PC-9 (cell line): Measurements from ENCODE around the gene EPB41L3. TPM values are rescaled to one million over a fixed set of nuclear protein-coding genes. Genes with fewer than 3 reads are reported as not detected.

Source experiments
- BruUV-seq: library from RNA; stranded (reverse); fragments of 400-500 nt; replicated peaks from 2 replicates; lab custom pipeline; 2021; lab: Mats Ljungman, UMichigan
- CTCF ChIA-PET: fragments of 300-600 bp; sonication (Branson Sonifier 250); formaldehyde crosslinking; loops from one replicate; lab custom pipeline; 2022; ENCODE audit warnings: antibody characterized with exemption; lab: Charles Lee
- POLR2A ChIA-PET: fragments of 300-600 bp; sonication (Branson Sonifier 250); formaldehyde crosslinking; loops from one replicate; lab custom pipeline; 2022; ENCODE audit warnings: antibody characterized with exemption; ENCODE audit not compliant: unreplicated experiment; lab: Charles Lee
- DNase-seq, 2 experiments: peaks; one replicate each; pipeline versions ENCODE4 v3.0.0 to v3.0.0-alpha.2; 2015 to 2022; ENCODE audit warnings: mixed read lengths in 1 of 2
- H2AFZ ChIP-seq: fragments of 200-600 bp; sonication (generic); 2 replicates; pipeline ENCODE4 v1.8.1; 2017; ENCODE audit warnings: antibody characterized with exemption
- H3F3A ChIP-seq: fragments of 200-600 bp; sonication (generic); 2 replicates; pipeline ENCODE4 v1.8.1; 2017; ENCODE audit warnings: antibody characterized with exemption, mild to moderate bottlenecking, low read depth; ENCODE audit not compliant: insufficient read depth
- H3K27ac ChIP-seq: fragments of 200-600 bp; sonication (generic); 2 replicates; pipeline ENCODE4 v1.6.1; 2016; ENCODE audit warnings: mixed run types
- H3K27me3 ChIP-seq: fragments of 200-600 bp; sonication (generic); 2 replicates; pipeline ENCODE4 v1.6.1; 2016; ENCODE audit warnings: low read depth, mixed run types; ENCODE audit not compliant: insufficient read depth
- H3K36me3 ChIP-seq: fragments of 200-600 bp; sonication (generic); 2 replicates; pipeline ENCODE4 v1.6.1; 2016; ENCODE audit warnings: low read depth, mixed run types
- H3K4me1 ChIP-seq: fragments of 200-600 bp; sonication (generic); replicated peaks from 2 replicates; pipeline ENCODE4 v1.6.1; 2016; ENCODE audit warnings: mixed run types; ENCODE audit not compliant: insufficient read depth
- H3K4me2 ChIP-seq: fragments of 200-600 bp; sonication (generic); 2 replicates; pipeline ENCODE4 v1.6.1; 2017; ENCODE audit warnings: mixed run types
- H3K4me3 ChIP-seq: fragments of 200-600 bp; sonication (generic); 2 replicates; pipeline ENCODE4 v1.6.1; 2016; ENCODE audit warnings: mixed run types
- H3K79me2 ChIP-seq: fragments of 200-600 bp; sonication (generic); 2 replicates; pipeline ENCODE4 v1.6.1; 2017; ENCODE audit warnings: low read depth, mixed run types
- H3K9me2 ChIP-seq: fragments of 200-600 bp; sonication (generic); 2 replicates; pipeline ENCODE4 v1.8.1; 2017; ENCODE audit warnings: mild to moderate bottlenecking; ENCODE audit not compliant: insufficient read depth
- H3K9me3 ChIP-seq: fragments of 200-600 bp; sonication (generic); 2 replicates; pipeline ENCODE4 v1.8.1; 2016; ENCODE audit warnings: low read depth; ENCODE audit not compliant: insufficient read depth
- H4K20me1 ChIP-seq: fragments of 200-600 bp; sonication (generic); 2 replicates; pipeline ENCODE4 v1.8.1; 2017; ENCODE audit not compliant: insufficient read depth
- EZH2 ChIP-seq: fragments of 200-600 bp; sonication (generic); IDR thresholded peaks from 2 replicates; pipeline ENCODE4 v1.8.0; 2017; ENCODE audit warnings: antibody characterized with exemption, low read depth
- intact Hi-C: fragments of 100-400 bp; cut with micrococcal nuclease; formaldehyde crosslinking; loops from one replicate; pipeline ENCODE4 v1.10.0; 2022; ENCODE audit not compliant: unreplicated experiment
- total RNA-seq: library from RNA; stranded (reverse); gene quantifications from 2 replicates; pipeline ENCODE4 v1.2.3, GENCODE V29; 2021
- TF ChIP-seq, protein P1 (sequence below): fragments of 200-600 bp; sonication (generic); conservative IDR thresholded peaks from 2 replicates; pipeline ENCODE4 v1.6.1; 2017; ENCODE audit warnings: mixed run types, antibody characterized with exemption, mild to moderate bottlenecking, moderate library complexity

Gene EPB41L3
- total RNA-seq, 1 experiment from 2014 or later, result not detected

DNA sequence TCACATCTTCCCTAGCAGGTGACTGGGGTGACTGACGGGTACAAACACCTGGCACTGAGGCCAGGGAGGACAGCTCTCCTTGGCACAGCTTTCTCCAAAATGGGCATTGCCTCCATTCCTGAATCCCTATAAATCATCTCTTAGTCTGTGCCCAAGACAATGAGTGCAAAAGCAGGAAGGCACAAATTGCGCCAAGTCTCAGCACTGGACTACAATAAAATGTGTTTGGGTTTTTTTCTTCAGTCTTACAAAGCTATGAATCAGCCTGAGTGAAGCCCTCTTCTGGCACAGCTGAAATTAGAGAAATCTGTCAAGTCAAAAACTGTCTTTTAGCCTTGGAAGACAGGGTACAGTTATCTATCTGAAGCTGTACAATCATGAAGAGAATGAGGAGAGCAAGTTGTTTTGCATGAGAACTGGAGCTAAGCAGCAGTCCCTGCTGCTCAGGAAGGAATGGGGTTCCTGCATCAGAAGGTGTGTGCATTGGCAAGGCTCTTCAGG is 90.8 kb downstream of the EPB41L3 start:
- H3K4me1 ChIP-seq, result no peaks in the 10 kb centered on the region

DNA sequence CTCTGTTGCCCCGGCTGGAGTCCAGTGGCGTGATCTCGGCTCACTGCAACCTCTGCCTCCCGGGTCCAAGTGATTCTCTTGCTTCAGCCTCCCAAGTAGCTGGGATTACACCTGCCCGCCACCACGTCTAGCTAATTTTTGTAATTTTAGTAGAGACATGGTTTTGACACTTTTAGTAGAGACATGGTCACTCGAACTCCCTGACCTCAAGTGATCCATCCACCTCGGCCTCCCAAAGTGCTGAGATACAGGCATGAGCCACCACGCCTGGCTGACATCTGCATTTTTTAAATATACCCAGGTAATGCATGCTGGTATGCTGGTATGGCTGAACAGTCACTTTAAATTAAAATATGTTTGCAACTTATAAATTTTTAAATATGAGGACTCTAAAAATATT is 91.9 kb downstream of the EPB41L3 start:
- BruUV-seq, result no TSS peak
- Histone ChIP-seq H3K4me2 (no peak overlapping the region), H3K4me1 (no peaks in the 10 kb centered on the region), H3K27me3 (peaks cover 18% of the 10 kb centered on the region; the same call in 1 of the 2 replicates), H3K9me3 (no peaks in the 10 kb centered on the region), H3K79me2 (no peaks in the 10 kb centered on the region), H4K20me1 (no peaks in the 10 kb centered on the region; the same call in none of the 2 replicates), H2AFZ (no peak overlapping the region), H3F3A (no peaks in the 10 kb centered on the region), H3K36me3 (no peaks in the 10 kb centered on the region), H3K27ac (no peak overlapping the region), H3K4me3 (no peak overlapping the region), H3K9me2 (no peaks in the 10 kb centered on the region)
- TF ChIP-seq EZH2, result no peak
- TF ChIP-seq, protein P1, sequence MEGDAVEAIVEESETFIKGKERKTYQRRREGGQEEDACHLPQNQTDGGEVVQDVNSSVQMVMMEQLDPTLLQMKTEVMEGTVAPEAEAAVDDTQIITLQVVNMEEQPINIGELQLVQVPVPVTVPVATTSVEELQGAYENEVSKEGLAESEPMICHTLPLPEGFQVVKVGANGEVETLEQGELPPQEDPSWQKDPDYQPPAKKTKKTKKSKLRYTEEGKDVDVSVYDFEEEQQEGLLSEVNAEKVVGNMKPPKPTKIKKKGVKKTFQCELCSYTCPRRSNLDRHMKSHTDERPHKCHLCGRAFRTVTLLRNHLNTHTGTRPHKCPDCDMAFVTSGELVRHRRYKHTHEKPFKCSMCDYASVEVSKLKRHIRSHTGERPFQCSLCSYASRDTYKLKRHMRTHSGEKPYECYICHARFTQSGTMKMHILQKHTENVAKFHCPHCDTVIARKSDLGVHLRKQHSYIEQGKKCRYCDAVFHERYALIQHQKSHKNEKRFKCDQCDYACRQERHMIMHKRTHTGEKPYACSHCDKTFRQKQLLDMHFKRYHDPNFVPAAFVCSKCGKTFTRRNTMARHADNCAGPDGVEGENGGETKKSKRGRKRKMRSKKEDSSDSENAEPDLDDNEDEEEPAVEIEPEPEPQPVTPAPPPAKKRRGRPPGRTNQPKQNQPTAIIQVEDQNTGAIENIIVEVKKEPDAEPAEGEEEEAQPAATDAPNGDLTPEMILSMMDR, result no peak
- no peak for DNase-seq
- POLR2A ChIA-PET, result no interaction called here
- intact Hi-C loops, result no loop called here
- CTCF ChIA-PET, result no interaction called here

More for the DNA sequence above, 90.8 kb downstream of the EPB41L3 start:
- intact Hi-C loops, result no loop called here
- ChIA-PET CTCF (no interaction called here), POLR2A (no interaction called here)
- H3K4me2 ChIP-seq, result no peak overlapping the region
- TF ChIP-seq EZH2, result no peak
- TF ChIP-seq, protein P1, result no peak
- H3K27me3 ChIP-seq, result peaks cover 28% of the 10 kb centered on the region; the same call in 1 of the 2 replicates
- H3F3A ChIP-seq, result no peaks in the 10 kb centered on the region
- DNase-seq, result no peak
- no peak overlapping the region for H3K27ac ChIP-seq
- no peaks in the 10 kb centered on the region for H3K9me2 ChIP-seq
- H3K9me3 ChIP-seq, result no peaks in the 10 kb centered on the region
- H2AFZ ChIP-seq, result no peak overlapping the region
- H3K36me3 ChIP-seq, result no peaks in the 10 kb centered on the region
- H3K4me3 ChIP-seq, result no peak overlapping the region
- H4K20me1 ChIP-seq, result no peaks in the 10 kb centered on the region; the same call in none of the 2 replicates
- H3K79me2 ChIP-seq, result no peaks in the 10 kb centered on the region
- no TSS peak for BruUV-seq

DNA sequence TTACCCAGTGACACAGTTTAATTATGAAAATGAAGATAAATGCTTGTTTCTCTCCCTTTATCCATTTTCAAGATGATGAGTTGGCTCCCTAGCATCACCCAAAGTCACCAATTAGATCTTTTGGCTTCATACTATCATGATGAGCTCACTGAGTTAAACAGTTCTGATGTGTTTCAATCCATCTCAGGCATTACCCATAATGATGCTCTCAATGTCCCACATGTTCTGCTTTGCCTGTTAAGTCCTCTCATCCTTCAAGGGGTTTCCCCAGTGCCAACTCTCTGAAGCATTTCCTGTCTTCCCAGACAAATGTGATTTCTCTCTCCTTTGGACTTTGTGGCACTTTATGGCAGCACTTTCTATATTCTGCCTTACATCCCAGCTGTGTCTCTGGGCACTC is 92.6 kb downstream of the EPB41L3 start:
- no peaks in the 10 kb centered on the region for H3K4me1 ChIP-seq
- H2AFZ ChIP-seq, result no peak overlapping the region
- no TSS peak for BruUV-seq
- intact Hi-C loops, result no loop called here
- H3K27ac ChIP-seq, result no peak overlapping the region
- CTCF ChIA-PET, result no interaction called here
- no peaks in the 10 kb centered on the region for H3K9me3 ChIP-seq
- H3K79me2 ChIP-seq, result no peaks in the 10 kb centered on the region
- POLR2A ChIA-PET, result no interaction called here
- peaks cover 11% of the 10 kb centered on the region; the same call in 1 of the 2 replicates for H3K27me3 ChIP-seq
- no peak overlapping the region for H3K4me3 ChIP-seq
- H3K36me3 ChIP-seq, result no peaks in the 10 kb centered on the region
- H3K4me2 ChIP-seq, result no peak overlapping the region
- H3K9me2 ChIP-seq, result no peaks in the 10 kb centered on the region
- DNase-seq, result no peak
- H4K20me1 ChIP-seq, result no peaks in the 10 kb centered on the region; the same call in none of the 2 replicates
- H3F3A ChIP-seq, result no peaks in the 10 kb centered on the region
- TF ChIP-seq, protein P1, result no peak
- TF ChIP-seq EZH2, result no peak
